Raji (cell line): ENCODE results near the gene CACNB4.

Experiments
- POLR2A ChIP-seq: IDR thresholded peaks from 2 replicates; pipeline ENCODE4 v1.6.1; 2011; ENCODE audit warnings: low read depth, low read length, control low read depth; ENCODE audit not compliant: insufficient read depth

The CACNB4 gene

DNA sequence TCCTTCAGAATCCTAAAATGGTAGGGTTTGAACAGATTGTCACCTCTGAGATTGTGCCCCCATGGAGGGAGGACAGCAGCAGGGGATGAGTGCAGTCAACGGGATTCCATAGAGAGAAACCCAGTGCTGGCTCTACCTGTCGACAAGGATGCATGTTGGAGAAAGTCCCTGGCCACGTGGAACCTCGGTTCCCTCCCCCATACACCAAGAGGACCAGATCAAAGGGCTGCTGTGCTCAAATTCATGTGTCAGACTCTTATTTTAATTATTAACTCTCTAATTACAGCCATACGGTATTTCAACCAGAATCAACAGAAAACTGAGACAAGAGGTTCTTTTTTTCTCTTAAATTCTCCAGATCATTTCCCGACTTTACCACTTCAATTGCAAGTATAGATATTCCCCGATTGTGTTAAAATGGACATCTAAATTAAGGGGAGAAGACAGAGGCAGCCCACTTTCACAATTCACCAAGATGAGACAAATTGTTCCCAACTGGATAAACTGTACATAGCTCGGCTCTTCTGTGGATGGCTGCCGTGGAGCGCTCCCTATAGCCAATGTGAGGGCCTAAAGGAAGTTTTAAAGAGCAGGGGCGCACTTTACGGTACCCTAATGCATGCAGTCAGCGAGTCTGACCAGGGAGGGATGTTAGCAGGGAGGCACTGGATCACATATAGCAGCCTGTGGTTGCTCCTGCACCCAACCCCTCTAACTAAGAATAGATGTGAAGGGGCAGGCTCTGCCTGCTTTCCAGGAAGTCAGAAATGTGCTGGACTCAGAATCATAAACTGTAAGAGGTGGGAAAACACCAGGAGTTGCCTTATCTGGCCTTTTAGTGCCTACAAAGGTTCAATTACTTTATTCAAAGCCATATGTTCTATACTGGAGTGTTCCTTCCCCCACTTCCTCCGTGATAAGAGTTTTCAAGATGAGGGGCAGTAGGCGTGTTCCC is 123.1 kb downstream of the CACNB4 start:
- TF ChIP-seq POLR2A = no peak

- TF ChIP-seq POLR2A = no peak
Measured at GRCh38 chr2:151974988-151975387, 123.9 kb downstream of the CACNB4 start.

GRCh38 chr2:151973901-151974199 is 125.0 kb downstream of the CACNB4 start:
- no peak for TF ChIP-seq POLR2A

GRCh38 chr2:151973013-151973900 is 125.6 kb downstream of the CACNB4 start:
- TF ChIP-seq POLR2A = no peak

DNA sequence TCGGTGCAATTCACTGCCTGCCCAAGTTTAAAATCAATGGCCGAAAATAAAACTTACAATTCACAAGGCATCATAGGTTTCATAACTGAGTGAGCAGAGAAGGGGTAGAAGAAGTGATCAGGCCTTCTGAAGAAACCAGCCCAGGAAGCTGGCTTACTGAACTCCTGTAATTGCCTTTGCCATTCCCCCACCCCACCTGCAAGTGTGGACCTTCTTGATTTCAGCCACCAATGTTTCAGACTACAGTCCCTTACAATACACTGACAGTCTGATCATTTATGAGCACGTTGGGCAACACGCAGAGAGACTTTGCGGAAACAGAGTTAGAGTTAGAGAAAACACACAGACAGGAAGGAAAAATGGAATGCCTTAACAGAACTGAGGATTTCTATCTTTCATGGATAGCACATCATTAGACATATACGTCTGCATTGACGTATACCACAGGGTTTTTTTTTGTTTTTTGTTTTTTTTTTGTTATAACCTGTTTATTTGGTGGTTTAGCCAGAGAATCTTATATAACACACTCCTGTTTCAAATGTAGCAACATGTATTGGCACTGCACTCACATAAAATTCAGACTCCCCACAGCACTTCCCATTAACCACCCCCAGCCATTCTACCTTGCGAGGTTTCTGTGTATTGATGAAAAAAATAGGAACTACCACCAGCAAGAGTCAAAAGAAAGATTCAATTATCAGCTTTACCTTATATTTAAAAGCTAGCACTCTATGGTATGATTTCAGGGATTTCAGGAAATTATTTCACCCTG is 126.4 kb downstream of the CACNB4 start:
- no peak for TF ChIP-seq POLR2A

GRCh38 chr2:151971301-151972051 is 127.4 kb downstream of the CACNB4 start:
- TF ChIP-seq POLR2A = no peak

DNA sequence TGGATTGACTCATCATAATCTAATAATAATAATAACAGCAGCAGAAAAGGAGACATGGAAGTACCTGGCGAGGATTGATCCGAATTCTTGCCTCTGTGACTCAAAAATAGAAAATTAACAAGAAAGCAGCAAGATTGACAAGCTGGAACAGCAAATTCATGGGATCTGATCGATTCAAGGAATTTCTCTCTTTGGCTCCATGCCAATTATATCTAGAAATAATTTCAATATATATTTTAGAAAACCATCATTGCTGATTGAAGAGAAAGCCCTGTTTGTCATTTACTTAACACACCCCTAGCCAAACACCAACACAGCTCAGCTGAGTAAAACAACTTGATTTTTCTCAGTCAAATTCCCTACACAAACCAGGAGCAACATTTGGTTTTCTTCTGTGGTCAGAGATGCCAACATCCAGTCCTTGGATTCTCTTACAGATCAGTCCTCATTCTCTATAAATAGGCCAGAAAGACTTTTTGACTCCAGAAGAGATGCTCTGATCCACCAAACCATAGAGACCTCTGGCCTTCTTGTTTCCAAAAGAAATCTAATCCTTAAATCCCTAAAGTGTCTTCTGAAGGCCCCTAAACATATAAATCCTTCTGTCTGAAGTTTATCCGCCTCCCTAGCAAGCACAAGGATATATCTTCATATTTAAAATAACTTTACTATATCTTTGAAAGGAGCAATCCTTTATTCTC is 129.9 kb downstream of the CACNB4 start:
- no peak for TF ChIP-seq POLR2A

- TF ChIP-seq POLR2A = no peak
Measured at GRCh38 chr2:151967829-151968722, 130.8 kb downstream of the CACNB4 start.

- TF ChIP-seq POLR2A = no peak
Measured at GRCh38 chr2:151965884-151966283, 133.0 kb downstream of the CACNB4 start.

DNA sequence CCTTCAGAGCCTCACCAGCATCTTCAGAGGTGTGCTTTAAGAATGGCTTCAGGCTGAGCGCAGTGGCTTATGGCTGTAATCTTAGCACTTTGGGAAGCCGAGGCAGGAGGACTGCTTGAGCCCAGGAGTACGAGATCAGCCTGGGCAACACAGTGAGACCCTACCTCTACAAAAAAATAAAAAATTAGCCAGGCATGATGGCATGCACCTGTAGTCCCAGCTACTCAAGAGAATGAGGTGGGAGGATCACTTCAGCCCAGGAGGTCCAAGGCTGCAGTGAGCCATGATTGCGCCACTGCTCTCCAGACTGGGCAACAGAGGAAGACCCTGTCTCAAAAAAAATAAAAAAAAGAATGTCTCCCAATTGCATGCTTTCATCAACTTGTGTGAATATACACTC is 137.3 kb downstream of the CACNB4 start:
- TF ChIP-seq POLR2A = no peak

- no peak for TF ChIP-seq POLR2A
Measured at GRCh38 chr2:151959238-151959637, 139.6 kb downstream of the CACNB4 start.

- TF ChIP-seq POLR2A = no peak
Measured at GRCh38 chr2:151953467-151953866, 145.4 kb downstream of the CACNB4 start.
